HuH-7 (cell line): Measurements from ENCODE around the gene PPARA.

Experiments
- DNase-seq: peaks from one replicate; pipeline ENCODE4 v3.0.0; 2011; ENCODE audit warnings: low spot score

The PPARA gene

DNA sequence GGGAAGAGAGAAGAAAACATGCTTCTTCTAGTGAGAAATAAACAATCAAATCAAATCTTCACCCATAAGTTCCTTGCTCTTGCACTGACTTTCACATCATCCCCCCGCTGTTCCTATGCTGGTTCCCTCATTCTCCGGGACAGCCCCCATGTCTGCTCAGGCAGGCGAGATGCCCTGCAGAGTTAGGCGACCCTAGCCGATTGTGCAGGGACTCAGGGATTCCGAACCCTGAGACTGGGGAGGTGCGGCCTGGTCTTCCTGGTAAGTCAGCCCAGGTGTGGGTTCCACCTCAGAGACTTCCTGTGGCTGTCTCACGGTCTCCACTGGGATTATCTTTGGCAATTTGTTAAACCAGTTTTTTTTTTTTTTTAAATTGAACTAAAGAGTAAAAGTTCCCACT is 124.1 kb downstream of the PPARA start:
- DNase-seq, result no peak

DNA sequence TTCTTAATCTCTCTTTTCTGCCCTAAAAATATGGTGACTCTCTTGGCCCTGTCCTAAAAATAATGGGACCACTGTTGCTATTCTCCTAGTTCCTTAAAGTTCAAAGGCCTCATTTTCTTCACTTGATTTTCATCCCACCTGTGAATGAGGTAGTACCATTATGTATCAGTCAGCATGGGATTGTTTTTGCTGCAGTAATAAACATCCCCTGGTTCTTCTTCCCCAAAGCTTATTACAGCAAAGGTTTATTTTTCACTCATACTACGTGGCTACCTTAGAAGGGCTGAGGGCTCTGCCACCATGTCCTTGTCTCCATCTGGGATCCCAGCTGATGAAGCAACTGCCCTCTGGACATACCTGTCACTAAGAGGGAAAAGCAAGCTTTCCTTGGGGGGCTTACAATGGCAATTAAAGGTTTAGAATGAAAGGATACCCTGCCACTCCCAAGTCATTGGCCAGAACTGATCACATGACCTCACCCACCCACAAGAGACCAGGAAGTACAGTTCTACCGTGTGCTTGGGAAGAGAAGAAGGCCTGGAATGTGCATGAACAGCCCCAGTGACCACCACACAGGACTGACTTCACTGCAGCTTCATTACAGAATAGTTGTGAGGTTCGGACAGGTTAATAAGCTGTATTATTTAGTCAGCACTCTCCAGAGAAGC is 125.3 kb downstream of the PPARA start:
- no peak for DNase-seq

DNA sequence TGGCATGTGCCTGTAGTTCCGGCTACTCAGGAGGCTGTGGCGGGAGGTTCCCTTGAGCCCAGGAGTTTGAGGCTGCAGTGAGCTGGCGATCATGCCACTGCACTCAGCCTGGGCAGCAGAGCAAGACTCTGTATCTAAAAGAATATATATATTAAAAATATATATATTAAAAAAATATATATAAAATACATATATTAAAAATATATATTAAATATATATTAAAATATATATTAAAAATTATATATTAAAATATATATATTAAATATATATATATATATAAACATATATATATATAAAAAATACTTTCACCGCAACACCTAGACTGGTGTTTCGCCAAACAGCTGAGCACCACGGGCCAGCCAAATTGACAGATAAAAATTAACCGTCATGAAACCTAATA is 126.2 kb downstream of the PPARA start:
- DNase-seq, result no peak

DNA sequence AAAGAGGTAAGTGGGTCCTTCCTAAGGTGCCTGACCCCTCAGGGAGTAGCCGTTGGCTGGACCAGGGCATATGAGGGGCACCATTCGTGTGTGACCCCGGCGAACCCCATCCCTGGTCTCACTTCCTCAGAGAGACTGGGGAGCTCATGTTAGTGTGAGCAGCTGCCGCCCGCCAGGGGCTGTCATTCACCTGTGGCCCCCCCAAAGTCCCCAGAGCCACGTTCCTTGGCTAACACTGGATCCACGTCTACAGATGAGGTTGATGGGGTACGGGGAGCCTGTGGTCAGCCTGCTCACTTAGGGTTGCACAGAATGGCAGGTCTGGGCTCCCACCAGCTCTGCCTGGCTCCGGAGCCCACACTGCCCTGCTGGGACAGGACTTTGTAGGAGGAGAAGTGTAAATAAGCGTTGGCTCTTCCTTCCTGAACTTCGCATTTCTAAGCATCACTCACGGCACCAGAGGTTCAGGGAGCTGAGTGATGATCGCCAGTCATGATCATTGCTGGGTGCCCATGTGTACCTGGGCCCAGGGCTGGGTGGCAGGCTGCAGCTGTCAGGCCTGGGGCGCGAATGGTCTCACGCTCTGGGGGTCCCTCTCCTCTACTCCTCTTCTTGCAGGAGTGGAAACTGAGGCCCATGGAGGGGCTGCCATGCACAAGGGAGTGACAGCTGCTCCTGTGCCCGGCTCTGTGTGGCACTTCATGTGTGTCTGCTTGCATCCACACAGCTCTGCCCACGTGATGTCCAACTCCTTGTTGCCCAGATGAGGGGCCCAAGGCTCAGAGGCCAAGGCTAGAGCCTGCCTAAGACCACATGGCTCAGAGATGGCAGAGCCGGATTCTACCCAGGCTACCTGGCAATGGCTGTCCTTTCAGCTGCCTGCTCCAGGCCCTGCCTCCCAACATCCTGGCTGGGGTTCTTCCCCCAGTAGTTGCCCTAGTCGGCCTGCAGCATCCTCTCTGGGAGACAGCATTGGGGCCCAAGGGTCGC is 128.6 kb downstream of the PPARA start:
- DNase-seq, result no peak

DNA sequence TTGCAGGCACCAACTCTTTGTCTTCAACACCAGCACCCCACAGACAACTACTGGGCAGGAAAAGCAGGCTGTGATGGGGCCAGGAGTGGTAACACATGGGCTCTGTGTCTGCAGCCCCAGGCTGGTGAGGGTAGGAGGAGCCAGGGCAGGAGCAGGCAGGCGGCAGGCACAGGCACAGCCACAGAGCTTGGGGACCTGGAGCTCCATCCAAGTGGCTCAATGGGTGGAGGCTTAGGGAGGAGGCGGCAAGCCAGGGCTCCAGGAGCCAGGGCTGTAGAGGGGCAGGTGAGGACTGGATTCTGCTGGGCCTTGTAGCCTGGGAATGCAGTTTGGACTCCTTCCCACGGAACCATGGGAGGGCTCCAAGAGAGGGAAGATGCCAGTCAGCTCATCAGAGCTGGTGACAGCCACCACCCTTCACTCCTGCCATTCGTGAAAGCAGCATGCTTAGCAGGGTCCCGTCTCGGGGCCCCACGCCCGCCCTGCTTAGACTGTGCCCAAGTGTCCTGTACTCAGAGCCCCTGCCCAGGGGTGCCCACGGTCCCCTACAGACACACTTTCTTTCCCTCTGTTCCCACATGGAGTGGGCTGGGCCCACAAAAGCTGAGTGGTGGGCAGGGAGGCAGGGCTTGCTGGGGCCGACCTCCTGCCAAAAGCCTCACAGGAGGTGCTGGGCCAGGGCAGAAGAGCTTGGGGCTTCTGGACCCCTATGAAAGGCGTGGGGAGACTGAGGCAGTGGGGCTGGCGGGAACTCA is 129.9 kb downstream of the PPARA start:
- DNase-seq, result no peak

DNA sequence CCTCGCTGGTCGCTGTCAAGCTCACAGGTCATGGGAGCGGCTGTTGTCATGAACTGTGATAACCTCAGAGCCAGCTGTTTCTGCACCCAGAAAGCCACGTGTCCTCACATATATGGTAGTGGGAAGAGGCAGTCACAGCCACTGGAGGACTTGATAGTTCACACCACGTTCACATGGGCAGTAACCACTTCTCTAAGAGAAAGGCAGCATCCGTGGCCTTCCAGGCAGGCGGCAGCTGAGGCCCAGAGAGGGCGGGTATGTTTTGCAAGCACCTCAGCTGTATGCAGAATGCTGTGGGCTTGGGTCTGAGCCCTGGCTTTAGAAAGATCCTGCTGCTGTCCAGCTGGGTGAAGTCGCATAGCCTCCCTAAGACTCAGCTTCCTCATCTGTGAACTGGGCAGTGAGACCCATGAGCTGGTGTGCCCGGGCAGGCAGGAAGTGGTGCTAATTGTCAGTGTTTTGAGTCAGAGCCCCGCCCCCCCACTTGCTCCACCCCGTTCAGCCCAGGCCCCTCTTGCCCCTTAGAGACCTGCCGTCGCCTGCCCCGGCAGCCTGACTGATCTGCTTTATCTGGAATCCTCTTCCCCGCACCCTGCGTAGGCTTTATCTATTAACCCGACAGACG is 130.8 kb downstream of the PPARA start:
- no peak for DNase-seq

DNA sequence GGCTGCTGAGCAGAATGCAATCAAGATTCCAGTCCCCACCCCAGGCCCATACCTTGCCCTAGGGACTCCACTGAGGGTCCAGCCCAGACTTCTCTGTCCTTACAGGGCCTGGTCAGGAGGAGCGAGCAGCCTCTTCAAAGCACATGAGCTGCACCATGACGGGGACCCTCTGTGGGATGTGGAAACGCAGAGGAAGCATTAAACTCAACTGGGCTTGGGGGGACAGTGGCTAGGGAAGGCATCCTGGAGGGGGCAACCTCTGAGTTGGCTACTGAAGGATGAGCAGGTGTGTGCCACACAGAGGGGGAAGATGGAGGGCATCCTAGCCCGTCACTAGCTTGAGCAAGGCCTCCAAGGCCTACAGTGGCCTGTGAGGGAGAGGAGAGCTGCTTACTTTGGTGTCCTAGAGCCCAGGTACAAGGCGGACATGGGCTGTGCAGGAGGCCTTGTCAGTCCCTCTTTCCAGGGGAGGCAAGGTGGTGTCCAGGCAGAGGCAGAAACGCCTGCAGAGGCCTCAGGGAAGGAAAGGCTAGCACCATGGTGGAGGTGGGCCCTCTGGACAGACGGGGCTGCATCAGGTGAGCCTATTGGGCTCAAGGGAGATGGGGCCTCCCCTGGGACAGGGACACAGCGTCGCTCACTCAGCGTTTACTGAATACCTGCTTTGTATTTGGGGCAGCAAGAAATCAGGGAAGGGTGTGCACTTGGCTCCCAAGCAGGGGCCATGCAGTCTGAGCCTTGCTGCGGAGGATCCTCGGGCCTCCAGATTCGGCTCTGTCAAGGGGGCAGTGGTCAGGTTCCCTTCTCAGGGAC is 131.7 kb downstream of the PPARA start:
- DNase-seq, result no peak

DNA sequence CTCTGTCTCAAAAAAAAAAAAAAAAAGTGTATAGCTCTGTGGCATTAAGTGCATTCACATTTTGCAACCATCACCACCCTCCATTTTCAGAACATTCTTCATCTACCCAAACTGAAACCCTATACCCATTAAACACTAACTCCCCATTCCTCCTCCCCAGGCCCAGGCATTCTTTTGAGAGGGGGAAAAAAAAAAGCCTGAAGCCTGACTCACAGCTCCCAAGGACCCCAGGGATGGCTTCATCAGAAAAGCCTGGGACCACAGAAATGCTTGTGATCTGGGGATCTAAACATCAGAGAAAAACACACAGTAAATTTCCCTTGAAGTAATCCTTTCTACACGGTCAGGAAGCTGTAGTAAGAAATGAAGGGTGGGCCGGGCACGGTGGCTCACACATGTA is 135.7 kb downstream of the PPARA start:
- DNase-seq, result no peak

DNA sequence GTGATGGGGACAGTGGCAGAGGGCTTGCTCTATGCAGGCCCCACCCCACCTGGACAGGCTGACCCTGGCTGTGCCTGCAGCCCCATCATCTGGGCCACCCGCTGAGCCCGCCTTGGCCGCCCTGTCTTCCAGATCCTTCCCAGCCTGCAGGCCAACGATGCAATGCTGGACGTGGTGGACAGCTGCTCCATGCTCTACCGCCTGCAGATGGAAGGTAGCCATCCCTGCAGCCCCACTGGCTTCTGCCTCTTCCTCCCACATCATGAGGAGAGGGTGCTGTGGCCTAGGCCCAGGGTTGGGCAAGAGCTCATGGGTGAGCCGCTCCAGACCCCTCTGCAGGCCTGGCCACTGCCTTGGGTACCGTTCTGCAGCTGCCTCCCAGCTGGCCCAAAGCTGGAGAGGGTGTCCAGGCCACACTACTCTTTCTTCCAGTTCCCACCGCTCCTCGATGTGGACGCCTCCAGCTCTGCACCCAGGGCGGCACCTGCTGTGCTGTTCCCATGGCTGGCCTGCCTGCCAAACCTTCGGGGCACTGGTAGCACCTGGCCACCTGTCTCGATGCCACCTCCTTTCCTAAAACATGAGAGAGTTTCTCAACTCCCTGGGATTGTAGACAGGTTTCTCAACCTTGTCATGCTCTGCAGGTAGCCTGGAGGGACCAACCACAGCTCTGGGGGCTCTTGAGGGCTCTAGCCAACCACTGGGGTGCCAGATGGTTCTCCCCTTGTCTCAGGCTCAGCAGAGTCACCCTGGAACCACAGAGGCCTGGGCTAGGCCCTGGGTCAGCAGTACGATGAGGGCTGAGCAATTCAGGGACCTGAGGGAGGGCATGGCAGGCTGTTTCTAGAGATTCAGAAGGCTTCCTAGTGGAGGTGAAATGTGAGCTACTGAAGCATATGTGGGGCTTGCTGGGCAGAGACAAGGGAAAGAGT is 136.9 kb downstream of the PPARA start:
- no peak for DNase-seq

DNA sequence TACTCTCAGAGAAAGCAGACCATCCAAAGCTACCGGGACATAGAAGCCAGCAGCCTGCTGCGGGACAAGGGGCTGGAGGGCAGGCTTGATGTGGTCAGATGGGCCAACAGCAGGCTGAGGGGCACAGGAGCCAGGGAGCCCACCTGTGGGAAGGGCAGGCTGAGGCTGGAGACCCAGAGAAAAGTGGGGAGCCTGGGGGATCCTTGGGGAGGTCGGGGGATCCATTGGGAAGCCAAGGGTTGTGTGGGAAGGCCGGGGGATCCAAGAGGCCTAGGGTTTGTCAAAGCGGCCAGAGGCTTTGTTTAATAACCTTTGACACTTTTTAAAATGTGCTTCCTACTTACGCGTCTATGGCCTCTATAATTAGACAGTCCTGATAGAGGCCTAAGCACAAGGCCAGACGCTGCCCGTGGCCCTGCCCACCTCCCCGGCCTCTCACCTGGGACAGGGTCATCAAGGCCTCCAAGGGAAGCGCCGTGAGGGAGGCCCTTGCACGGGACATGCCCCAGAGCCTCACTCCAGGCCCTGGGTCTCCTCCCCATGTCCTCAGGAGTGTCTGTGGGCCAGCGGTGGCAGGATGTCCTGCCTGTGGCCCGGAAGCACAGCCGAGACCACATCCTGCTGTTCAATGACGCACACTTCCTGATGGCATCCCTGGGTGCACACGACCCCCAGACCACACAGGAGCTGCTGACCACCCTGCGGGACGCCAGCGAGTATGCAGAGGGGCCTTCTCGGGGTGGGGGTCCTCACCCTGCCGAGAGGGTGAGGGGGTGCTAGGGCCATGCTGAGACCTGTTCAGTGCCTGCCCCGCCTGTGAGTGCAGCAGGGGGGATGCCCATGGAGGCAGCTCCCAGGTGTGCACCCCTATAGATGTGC is 137.8 kb downstream of the PPARA start:
- DNase-seq, result no peak

DNA sequence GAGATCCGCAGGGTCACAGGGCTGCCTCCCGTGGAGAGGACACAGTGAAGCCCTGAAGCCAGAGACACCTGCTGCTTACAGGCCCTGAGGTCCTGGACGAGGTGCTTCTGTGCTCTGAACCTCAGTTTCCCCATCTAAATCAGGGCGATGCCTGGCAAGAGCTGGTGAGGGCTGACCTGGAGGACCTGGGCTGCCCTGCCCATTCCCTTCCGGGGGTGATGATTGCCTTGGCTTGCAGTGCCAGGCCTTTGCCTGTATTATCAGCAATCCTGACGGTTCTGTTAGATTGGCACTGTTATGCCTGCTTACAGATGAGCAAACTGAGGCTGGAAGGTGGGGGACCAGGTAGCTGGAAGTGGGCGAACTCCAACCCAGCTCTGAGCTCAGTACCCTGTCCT is 138.5 kb downstream of the PPARA start:
- no peak for DNase-seq

DNA sequence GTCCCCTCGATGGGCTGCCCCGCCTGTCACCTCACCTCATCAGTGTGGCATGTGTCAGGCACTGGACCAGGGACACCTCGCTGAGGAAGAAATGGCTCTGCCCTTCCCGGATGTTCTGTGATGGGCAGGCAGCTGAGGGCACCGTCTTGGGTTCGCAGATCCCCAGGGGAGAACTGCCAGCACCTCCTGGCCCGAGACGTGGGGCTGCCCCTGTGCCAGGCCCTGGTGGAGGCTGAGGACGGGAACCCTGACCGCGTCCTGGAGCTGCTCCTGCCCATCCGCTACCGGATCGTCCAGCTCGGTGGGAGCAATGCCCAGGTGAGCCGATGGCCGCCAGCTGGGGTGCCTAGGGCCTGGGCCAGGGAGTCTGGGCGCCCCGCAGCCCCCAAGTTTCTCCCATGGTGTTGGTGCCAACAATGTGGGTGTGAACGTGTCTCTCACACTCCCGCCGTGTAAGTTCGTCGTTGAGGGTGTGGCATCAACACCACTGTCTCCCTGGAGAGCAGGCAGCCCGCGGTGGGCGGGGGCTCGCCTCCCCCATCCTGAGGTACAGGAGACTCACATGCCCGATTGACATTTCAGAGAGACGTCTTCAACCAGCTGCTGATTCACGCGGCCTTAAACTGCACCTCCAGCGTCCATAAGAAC is 139.0 kb downstream of the PPARA start:
- DNase-seq, result no peak

DNA sequence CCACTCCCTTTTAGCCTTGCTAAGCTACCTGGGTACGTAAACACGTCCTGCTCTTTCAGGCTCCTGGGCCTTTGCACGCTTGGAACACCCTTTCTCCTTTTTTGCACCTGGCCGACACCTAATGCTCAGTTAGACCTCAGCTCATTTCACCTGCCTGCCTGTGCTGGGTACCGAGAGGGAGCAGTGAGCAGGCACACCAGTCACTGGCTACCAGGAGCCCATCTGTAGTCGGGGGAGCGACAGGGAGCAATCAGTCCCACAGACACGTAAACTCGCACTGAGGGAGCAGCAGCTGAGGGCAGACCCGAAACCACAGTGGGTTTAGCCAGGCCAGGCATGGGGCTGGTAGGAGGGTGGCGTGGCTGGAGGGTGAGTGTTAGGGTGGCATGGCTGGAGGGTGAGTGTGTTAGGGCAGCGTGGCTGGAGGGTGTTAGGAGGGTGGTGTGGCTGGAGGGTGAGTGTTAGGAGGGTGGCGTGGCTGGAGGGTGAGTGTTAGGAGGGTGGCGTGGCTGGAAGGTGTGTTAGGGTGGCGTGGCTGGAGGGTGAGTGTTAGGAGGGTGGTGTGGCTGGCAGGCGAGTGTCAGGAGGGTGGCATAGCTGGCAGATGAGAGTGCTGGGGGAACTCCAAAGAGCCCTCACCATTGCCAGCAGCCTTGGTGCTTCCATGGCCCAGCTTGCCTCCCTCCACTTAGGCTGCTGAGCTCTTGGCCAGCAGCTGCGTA is 140.0 kb downstream of the PPARA start:
- no peak for DNase-seq

DNA sequence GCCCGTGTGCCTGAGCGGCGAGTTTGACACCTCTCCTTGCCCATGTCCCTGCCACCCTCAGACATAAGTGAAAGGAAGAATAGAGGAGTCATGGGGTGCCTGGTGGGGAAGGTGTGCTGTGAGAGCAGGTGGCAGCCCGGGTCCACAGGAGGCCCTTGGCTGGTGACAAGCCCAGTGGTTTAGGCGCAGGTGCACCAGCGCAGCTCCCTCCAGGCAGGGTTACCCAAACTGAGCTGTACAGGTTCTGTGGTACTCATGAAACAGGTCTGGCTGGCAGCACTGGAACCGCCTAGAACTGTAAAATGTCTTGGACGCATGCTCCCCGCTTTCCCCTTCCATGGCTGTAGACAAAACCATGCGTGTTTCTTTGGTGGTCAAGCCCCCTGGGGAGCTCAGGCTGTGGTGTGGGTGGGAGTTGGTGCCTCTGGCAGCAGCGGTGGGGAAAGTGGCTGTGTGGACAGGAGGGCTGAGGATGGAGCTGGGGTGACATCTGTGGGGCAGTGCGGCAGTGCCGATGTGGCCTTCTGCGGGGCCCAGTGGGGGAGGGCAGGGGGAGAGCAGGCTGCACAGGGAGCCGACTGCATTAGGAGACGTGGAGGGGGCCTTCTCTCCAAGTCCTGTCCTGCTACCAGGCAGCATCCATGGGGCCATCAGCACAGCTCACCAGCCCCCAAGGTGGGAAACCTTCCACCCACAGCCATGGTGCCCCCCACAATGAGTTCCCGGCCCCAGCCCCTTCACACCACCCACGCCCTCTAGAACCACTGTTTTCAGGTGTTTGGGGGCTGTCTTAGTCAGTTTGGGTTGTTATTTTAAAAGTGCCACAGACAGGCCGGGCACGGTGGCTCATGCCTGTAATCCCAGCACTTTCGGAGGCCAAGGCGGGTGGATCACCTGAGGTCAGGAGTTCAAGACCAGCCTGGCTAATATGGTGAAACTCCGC is 140.8 kb downstream of the PPARA start:
- no peak for DNase-seq

DNA sequence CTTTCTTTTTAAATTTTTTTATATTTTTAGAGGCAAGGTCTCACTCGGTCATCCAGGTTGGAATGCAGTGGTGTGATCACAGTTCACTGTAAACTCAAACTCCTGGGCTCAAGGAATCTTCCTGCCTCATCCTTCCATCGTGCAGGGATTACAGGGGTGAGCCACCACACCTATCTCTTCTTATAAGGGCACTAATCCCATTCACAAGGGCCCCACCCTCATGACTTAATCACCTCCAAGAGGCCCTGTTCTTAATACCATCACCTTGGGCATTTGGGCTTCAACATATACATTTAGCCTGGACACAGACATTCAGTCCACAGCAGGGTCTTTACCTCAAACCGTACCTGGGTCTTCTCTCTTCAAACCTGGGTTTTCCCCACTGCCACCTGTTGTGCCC is 141.8 kb downstream of the PPARA start:
- DNase-seq, result no peak

DNA sequence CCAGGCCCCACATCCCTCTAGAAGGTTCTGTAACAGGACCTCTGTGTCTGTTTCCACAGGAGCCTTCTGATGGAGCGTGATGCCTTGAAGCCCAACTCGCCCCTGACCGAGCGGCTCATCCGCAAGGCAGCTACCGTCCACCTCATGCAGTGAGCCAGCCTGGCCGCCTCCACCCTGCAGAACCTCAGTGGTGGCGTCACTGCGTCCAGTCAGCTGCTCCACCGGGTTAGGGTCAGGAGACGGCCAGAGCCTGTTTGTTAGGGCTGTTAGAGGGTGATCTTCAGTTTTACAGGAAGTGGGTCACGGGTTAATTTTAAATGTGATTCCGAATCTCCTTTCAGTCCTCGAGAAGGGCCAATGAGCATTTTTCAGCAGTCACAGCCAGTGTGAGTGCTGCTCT is 142.4 kb downstream of the PPARA start:
- no peak for DNase-seq
